Effector memory CD4-positive, alpha-beta T cell (primary cell): ENCODE measurements around the gene KCND2.

Source experiments
- DNase-seq, 3 donors: peaks; one replicate each; pipeline ENCODE4 v3.0.0-alpha.2; 2020
- H3K27ac ChIP-seq: 2 replicates; pipeline ENCODE4 v1.7.0; 2013; ENCODE audit warnings: mild to moderate bottlenecking, low read length, moderate library complexity; ENCODE audit not compliant: insufficient read depth, poor library complexity, severe bottlenecking
- H3K27me3 ChIP-seq: replicated peaks from 2 replicates; pipeline ENCODE4 v1.7.0; 2013; ENCODE audit warnings: mild to moderate bottlenecking, low read length; ENCODE audit not compliant: insufficient read depth, control insufficient read depth, poor library complexity, severe bottlenecking
- H3K36me3 ChIP-seq: 2 replicates; pipeline ENCODE4 v1.7.0; 2013; ENCODE audit warnings: mild to moderate bottlenecking, low read length, moderate library complexity; ENCODE audit not compliant: control insufficient read depth, insufficient read depth
- H3K4me1 ChIP-seq: 2 replicates; pipeline ENCODE4 v1.7.0; 2013; ENCODE audit warnings: low read length, mild to moderate bottlenecking; ENCODE audit not compliant: control insufficient read depth, insufficient read depth, poor library complexity, severe bottlenecking
- H3K4me3 ChIP-seq: 2 replicates; pipeline ENCODE4 v1.7.0; 2013; ENCODE audit warnings: low read length, low read depth, mild to moderate bottlenecking; ENCODE audit not compliant: insufficient read depth, poor library complexity, severe bottlenecking
- H3K9me3 ChIP-seq: 2 replicates; pipeline ENCODE4 v1.7.0; 2013; ENCODE audit warnings: mild to moderate bottlenecking, low read length, moderate library complexity; ENCODE audit not compliant: control insufficient read depth

The KCND2 gene

GRCh38 chr7:120404042-120404441 is 131.1 kb downstream of the KCND2 start:
- no peak for DNase-seq
- Histone ChIP-seq H3K4me1 (no peaks in the 10 kb centered on the region), H3K9me3 (no peaks in the 10 kb centered on the region), H3K4me3 (no peak overlapping the region), H3K36me3 (no peaks in the 10 kb centered on the region), H3K27me3 (no peaks in the 10 kb centered on the region), H3K27ac (no peak overlapping the region)

DNA sequence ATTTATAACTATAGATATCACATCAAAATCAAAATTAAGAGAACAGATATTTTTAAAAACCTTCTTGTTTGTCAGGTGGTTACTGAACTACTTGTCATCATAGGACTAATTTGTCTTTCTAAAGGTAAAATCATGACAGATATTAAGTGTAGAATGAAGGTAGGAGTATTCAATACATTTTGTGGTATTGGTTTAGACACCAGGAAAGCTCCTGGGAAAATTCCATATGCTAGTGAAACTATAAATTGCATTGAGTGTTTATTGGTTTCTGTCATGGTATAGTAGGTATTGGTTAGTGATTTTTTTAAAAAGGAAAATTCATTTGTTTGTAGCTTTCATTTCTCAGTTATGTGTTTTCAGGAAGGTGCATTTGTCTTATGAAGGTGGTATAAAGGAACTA is 132.7 kb downstream of the KCND2 start:
- no peaks in the 10 kb centered on the region for H3K36me3 ChIP-seq
- no peak for DNase-seq
- H3K27ac ChIP-seq, result no peak overlapping the region
- H3K4me3 ChIP-seq, result no peak overlapping the region
- H3K9me3 ChIP-seq, result no peaks in the 10 kb centered on the region
- H3K27me3 ChIP-seq, result no peaks in the 10 kb centered on the region
- no peaks in the 10 kb centered on the region for H3K4me1 ChIP-seq

DNA sequence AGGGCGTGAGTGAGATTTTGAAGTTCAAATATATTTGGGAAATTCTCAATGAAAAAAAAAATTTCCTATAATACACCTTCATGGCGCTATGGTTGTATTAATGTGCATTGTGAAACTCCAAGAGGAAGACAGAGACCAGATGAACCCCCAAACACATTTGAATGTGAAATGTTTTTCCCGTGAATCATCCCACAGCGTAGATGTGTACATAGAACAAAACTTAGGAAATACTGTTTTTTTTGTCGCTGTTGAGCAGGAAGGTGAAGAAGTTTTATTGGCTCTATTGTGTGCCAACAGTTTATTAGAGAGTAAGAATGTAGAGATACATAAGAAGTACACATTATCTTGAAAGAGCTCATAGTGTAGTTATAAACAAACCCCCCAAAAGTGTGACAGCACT is 134.0 kb downstream of the KCND2 start:
- no peaks in the 10 kb centered on the region for H3K9me3 ChIP-seq
- no peaks in the 10 kb centered on the region for H3K36me3 ChIP-seq
- H3K4me3 ChIP-seq, result no peak overlapping the region
- DNase-seq, result no peak
- H3K27ac ChIP-seq, result no peak overlapping the region
- no peaks in the 10 kb centered on the region for H3K4me1 ChIP-seq
- H3K27me3 ChIP-seq, result no peaks in the 10 kb centered on the region

DNA sequence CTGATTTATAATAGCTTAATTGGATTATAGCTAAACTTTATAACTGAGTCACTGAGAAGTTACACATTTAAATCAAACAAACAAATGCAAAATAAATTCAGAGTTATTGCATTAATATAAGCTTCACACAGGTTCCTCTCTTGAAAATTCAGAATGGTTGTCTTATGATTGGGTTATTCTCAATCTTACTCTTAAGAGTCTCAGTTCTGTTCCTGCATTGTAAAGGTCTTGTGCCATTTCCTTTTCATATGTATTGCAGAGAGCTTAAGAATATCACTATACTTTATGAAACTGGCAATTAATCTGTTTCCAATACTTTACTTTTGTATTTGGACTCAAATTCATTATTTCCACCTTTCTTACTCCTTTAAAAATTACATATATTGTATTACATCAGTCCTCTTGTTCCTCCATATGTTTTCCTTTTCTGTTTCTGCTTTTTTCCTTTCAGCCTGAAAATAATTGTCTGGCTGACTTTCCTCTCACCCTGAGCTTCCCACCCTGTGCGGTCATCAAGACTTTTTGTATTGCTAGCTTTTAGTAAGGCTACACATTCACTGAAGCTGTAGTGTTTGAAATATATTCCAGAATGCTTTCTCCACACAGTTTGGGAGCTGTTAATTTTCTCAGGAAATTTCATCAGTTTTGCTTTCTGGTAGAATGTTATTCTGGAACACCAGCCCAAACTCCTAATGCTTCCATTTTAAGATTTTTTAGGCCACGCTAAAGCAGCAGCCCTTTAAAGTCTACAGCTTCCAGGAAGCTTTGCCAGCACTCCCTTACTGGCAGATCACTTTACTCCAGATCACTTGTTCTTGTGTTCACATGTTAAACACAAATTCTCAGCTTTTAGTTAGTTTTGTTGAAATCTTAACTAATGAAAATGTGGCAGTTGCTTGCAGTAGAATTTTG is 139.4 kb downstream of the KCND2 start:
- H3K4me3 ChIP-seq, result no peak overlapping the region
- no peak overlapping the region for H3K27ac ChIP-seq
- H3K4me1 ChIP-seq, result no peaks in the 10 kb centered on the region
- H3K27me3 ChIP-seq, result no peaks in the 10 kb centered on the region
- H3K9me3 ChIP-seq, result no peaks in the 10 kb centered on the region
- no peak for DNase-seq
- H3K36me3 ChIP-seq, result no peaks in the 10 kb centered on the region

DNA sequence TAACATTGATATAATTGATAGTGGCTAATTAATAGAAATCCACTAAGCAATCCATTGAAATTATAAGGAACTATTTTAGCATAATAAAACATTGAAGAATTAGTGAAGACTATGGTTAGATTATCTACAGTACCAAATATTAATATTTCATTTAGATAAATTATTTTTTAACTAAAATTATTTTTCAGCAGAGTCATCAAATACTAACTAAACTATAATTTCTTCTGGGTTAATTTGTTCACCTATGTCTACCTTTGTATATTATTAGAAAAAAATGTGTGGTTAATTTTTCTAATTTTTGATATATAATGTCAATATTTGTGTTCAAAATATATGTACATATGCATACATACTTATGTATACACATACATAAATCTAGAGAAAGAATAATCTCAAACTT is 140.2 kb downstream of the KCND2 start:
- H3K9me3 ChIP-seq, result no peaks in the 10 kb centered on the region
- H3K4me1 ChIP-seq, result no peaks in the 10 kb centered on the region
- H3K36me3 ChIP-seq, result no peaks in the 10 kb centered on the region
- no peak for DNase-seq
- H3K27me3 ChIP-seq, result no peaks in the 10 kb centered on the region
- no peak overlapping the region for H3K27ac ChIP-seq
- H3K4me3 ChIP-seq, result no peak overlapping the region

- no peaks in the 10 kb centered on the region for H3K4me1 ChIP-seq
- H3K27ac ChIP-seq, result no peak overlapping the region
- no peak for DNase-seq
- H3K36me3 ChIP-seq, result no peaks in the 10 kb centered on the region
- no peaks in the 10 kb centered on the region for H3K9me3 ChIP-seq
- H3K27me3 ChIP-seq, result no peaks in the 10 kb centered on the region
- no peak overlapping the region for H3K4me3 ChIP-seq
Measured at GRCh38 chr7:120417244-120417979, 144.4 kb downstream of the KCND2 start.

- Histone ChIP-seq H3K4me3 (no peak overlapping the region), H3K27me3 (no peaks in the 10 kb centered on the region), H3K4me1 (no peaks in the 10 kb centered on the region), H3K9me3 (no peaks in the 10 kb centered on the region), H3K27ac (no peak overlapping the region), H3K36me3 (no peaks in the 10 kb centered on the region)
- no peak for DNase-seq
Measured at GRCh38 chr7:120421151-120421651, 148.2 kb downstream of the KCND2 start.

- Histone ChIP-seq H3K4me3 (no peak overlapping the region), H3K9me3 (no peaks in the 10 kb centered on the region), H3K27ac (no peak overlapping the region), H3K36me3 (no peaks in the 10 kb centered on the region), H3K27me3 (no peaks in the 10 kb centered on the region), H3K4me1 (no peaks in the 10 kb centered on the region)
- no peak for DNase-seq
Measured at GRCh38 chr7:120431016-120431415, 158.0 kb downstream of the KCND2 start.

DNA sequence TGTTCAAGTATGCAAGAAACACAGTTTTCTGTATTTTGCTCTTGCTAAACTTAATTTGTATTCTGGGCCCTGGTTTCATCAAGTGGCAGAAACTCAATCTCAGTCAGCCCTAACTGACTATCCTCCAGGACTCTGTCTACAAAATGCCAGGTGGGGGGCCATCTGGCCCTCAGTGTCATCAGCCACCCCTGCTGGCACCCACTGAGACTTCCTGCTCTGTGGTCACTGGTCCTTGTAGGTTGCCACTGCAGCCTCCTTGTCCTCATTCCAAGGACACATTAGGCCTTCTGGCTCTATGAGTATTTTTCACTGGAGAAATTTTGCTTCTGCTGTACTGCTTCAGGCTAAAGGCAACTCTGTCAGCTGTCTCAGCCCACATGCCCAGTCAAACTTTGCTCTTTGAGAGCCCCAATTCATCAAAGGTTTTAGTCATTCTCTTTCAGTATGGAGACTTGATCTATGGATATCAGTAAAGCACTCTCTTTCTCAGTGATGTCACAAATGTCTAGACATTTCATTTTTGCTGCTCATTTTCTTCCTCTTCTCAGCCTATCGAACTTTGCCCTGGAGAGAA is 163.6 kb downstream of the KCND2 start:
- DNase-seq, result no peak
- Histone ChIP-seq H3K4me1 (no peaks in the 10 kb centered on the region), H3K27ac (no peak overlapping the region), H3K9me3 (no peaks in the 10 kb centered on the region), H3K27me3 (no peaks in the 10 kb centered on the region), H3K36me3 (no peaks in the 10 kb centered on the region), H3K4me3 (no peak overlapping the region)

GRCh38 chr7:120441850-120442249 is 168.9 kb downstream of the KCND2 start:
- no peaks in the 10 kb centered on the region for H3K9me3 ChIP-seq
- no peak for DNase-seq

More at GRCh38 chr7:120441850-120442249, 168.9 kb downstream of the KCND2 start:
- H3K36me3 ChIP-seq, result no peaks in the 10 kb centered on the region
- H3K27me3 ChIP-seq, result no peaks in the 10 kb centered on the region
- no peak overlapping the region for H3K4me3 ChIP-seq
- H3K27ac ChIP-seq, result no peak overlapping the region
- no peaks in the 10 kb centered on the region for H3K4me1 ChIP-seq
